HG02763 (cell line): ENCODE measurements around the gene ZBTB1.

Source experiments
- ATAC-seq: cut with Tn5 transposase; IDR thresholded peaks from one replicate; pipeline ENCODE4 v1.9.1; 2021; ENCODE audit warnings: mild to moderate bottlenecking, moderate library complexity; ENCODE audit not compliant: unreplicated experiment

The ZBTB1 gene

GRCh38 chr14:64504310-64504896 lies at the start of gene ZBTB1:
Gene ZBTB1, plus strand, starts transcription at chr14:64504770. Its CDS starts 16,735 bp downstream, at chr14:64521505.
- peak; percentile 22 for ATAC-seq

- no peak for ATAC-seq
Observed at GRCh38 chr14:64459405-64460136, 45.0 kb upstream of the ZBTB1 start.

- no peak for ATAC-seq
Observed at GRCh38 chr14:64461221-64461620, 43.3 kb upstream of the ZBTB1 start.

- no peak for ATAC-seq
Observed at GRCh38 chr14:64463195-64463594, 41.4 kb upstream of the ZBTB1 start.

GRCh38 chr14:64463873-64464272 lies 40.7 kb upstream of the ZBTB1 start:
- ATAC-seq: no peak

- no peak for ATAC-seq
Observed at GRCh38 chr14:64464651-64465050, 39.9 kb upstream of the ZBTB1 start.

- peak; percentile 62 for ATAC-seq
Observed at GRCh38 chr14:64465191-64465822, 39.3 kb upstream of the ZBTB1 start, which contains the start of gene AKAP5. Gene AKAP5, plus strand, starts transcription at chr14:64465499. Its CDS starts 2,896 bp downstream, at chr14:64468395.

- no peak for ATAC-seq
Observed at GRCh38 chr14:64465831-64466554, 38.6 kb upstream of the ZBTB1 start.

GRCh38 chr14:64467101-64467500 lies 37.5 kb upstream of the ZBTB1 start:
- ATAC-seq: no peak

- ATAC-seq: no peak
Observed at GRCh38 chr14:64467566-64467965, 37.0 kb upstream of the ZBTB1 start.

- no peak for ATAC-seq
Observed at GRCh38 chr14:64468451-64468850, 36.1 kb upstream of the ZBTB1 start.

- ATAC-seq: no peak
Observed at GRCh38 chr14:64474041-64474440, 30.5 kb upstream of the ZBTB1 start.

GRCh38 chr14:64474698-64475097 lies 29.9 kb upstream of the ZBTB1 start:
- no peak for ATAC-seq

GRCh38 chr14:64475585-64476273 lies 28.8 kb upstream of the ZBTB1 start:
- ATAC-seq: no peak

GRCh38 chr14:64476438-64476837 lies 28.1 kb upstream of the ZBTB1 start:
- ATAC-seq: no peak

- ATAC-seq: no peak
Observed at GRCh38 chr14:64478634-64479250, 25.8 kb upstream of the ZBTB1 start.

- no peak for ATAC-seq
Observed at GRCh38 chr14:64488590-64489099, 15.9 kb upstream of the ZBTB1 start.

GRCh38 chr14:64491637-64492036 lies 12.9 kb upstream of the ZBTB1 start:
- no peak for ATAC-seq

GRCh38 chr14:64493455-64493854 lies 11.1 kb upstream of the ZBTB1 start:
- ATAC-seq: no peak

- ATAC-seq: no peak
Observed at GRCh38 chr14:64495252-64495651, 9.3 kb upstream of the ZBTB1 start.
